HG03354 (cell line): ENCODE results near the gene CDC25B.
"Not testable (repeated sequence)": the region's sequence is repeated elsewhere in the genome, so short reads cannot be mapped to it uniquely, and the experiment has no call there.

Experiments
- ATAC-seq: cut with Tn5 transposase; IDR thresholded peaks from one replicate; pipeline ENCODE4 v1.9.1; 2021; ENCODE audit warnings: mild to moderate bottlenecking; ENCODE audit not compliant: unreplicated experiment, poor library complexity, severe bottlenecking

Gene CDC25B

GRCh38 chr20:3784216-3784853 is 11.8 kb upstream of the CDC25B start:
- no peak for ATAC-seq

GRCh38 chr20:3784863-3785239 is 11.3 kb upstream of the CDC25B start:
- ATAC-seq: no peak

DNA sequence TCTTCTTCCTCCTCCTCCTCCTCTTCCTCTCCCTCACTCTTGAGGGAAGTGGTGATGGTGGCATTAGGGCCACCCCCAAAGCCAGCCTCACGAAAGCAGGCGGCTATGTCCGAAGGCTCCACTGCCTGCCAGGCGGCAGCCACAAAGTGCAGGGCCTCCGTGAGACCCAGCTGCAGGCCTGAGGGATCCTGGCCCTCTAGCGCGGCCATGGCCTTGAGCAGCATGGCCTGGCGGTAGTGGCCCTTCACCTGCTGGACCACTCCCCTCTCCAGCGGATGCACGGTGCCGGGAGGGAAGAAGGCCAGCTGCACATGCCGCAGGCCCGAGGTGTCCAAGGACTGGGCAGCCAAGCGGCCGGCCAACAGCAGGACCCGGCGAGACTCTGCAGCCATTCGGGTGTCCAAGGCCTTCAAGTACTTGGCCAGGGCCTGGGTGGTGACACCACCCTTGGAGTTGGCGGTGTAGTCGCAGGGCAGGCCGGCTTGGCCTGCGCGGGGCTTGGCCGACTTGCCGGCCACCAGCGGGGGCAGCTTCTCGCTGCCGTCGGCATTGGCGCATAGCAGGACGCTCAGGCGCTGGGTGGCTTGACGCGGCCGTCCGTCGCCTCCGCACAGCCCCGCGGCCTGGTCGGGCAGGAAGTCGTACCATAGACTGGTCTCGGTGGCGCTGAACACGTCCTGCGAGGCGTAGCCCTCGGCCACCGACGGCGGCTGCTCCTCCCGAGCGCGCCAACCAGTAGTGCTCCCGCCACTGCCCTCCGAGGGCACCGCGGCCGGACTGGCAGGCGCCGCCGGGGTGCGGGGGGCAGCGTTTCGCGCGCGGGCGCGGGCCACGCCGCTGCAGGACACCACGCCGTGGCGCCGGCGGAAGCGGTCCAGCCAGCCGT is 10.6 kb upstream of the CDC25B start:
- no peak for ATAC-seq

- peak; percentile 43 for ATAC-seq
Measured at GRCh38 chr20:3786126-3786484, 10.0 kb upstream of the CDC25B start.

DNA sequence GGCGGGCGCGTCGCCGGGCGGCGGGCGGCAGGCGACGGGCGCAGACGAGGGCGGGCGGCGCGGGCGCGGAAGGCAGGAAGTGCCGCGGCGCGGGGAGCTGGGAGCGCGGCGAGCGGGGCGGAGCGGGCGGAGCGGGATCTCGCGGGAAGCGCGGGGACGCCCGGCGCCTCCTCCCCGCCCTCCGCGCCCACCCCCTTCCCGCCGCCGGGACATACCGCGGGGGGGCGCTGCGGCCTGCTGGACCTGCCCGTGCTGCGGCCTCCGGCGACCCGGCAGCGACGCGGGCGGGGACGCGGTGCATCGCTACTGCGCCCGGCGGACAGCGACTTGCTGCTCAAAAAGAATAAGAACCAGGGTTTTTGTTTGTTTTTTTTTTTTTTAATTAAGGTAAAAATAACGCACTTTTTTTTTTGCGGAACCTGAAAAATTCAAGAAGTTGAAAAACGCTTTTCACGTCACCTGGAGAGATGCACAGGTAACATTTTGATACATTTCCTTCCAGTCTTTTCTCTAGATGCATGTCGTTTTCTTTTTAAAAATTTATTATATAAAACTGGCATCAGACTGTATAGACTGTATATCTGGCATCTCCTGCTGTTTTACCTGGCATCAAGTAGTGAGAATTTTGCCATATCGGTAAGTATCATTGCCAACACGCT is 9.3 kb upstream of the CDC25B start, which contains the start of gene CENPB:
Gene CENPB (minus strand): TSS at position 76 of the 659 bp plus-strand sequence. CDS start 257 bp downstream, outside the sequence.
- ATAC-seq: peak; percentile 82

GRCh38 chr20:3787324-3788014 is 8.6 kb upstream of the CDC25B start:
- ATAC-seq: no peak

DNA sequence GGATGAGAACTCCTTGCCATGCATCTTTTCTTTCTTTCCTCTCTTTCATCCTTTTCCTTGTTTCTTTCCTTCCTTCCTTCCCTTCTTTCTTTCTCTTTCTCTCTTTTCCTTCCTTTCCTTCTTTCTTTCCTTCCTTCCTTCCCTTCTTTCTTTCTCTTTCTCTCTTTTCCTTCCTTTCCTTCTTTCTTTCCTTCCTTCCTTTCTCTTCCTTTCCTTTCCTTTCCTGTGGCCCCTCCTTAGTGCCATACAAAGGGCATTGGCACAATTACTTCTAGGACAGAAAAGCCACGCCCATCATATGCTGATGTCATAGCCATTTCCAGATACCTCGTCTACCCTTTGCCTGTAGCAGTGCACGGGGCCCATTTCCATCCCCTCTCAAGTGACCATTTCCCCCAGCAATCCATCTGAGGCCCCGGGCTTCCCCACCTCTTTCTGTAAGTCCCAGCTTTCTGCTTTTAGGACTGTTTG is 7.4 kb upstream of the CDC25B start:
- ATAC-seq: no peak

- ATAC-seq: not testable (repeated sequence)
Measured at GRCh38 chr20:3789201-3789600, 6.9 kb upstream of the CDC25B start.

DNA sequence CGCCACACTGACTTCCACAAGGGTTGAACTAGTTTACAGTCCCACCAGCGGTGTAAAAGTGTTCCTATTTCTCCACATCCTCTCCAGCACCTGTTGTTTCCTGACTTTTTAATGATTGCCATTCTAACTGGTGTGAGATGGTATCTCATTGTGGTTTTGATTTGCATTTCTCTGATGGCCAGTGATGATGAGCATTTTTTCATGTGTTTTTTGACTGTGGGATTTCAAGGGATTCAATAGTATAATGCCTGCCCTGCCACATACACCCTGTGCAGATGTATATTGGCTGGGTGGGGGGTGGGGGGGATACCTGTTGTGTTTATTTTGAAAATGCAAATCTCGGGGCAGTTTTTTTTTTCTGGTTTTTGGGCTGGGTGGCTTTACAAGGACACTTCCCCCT is 1.9 kb upstream of the CDC25B start:
- not testable (repeated sequence) for ATAC-seq

DNA sequence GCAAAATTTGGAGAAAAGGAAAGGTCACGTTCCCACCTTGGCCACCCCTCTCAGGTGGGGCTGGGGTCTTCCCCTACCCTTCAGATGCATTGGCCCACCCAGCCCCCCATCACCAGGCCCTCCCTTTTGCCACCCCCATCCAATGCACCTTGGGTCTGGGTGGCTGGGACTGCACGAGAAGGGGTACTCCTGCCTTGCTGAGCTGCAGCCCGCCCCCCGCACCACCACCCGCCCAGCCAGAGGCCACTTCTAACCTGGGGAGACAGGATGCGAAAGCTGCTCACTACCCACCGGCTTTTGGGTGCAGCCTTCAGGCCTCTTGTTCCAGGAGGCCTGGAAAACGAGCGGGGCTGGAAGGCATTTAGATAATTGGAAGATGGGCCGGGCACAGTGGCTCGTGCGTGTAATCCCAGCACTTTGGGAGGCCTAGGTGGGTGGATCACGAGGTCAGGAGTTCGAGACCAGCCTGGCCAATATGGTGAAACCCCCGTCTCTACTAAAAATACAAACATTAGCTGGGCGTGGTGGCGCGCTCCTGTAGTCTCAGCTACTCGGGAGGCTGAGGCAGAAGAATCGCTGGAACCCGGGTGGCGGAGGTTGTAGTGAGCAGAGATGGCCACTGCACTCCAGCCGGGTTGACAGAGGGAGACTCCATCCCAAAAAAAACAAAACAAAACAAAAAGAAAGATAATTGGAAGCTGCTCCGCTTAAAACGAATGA is 1.2 kb upstream of the CDC25B start:
- no peak for ATAC-seq

- ATAC-seq: peak; percentile 11
Measured at GRCh38 chr20:3796477-3797225, 541 bp downstream of the CDC25B start.

- ATAC-seq: no peak
Measured at GRCh38 chr20:3797226-3797545, 1.1 kb downstream of the CDC25B start.

- no peak for ATAC-seq
Measured at GRCh38 chr20:3797592-3798372, 1.7 kb downstream of the CDC25B start.

- ATAC-seq: no peak
Measured at GRCh38 chr20:3798373-3798768, 2.3 kb downstream of the CDC25B start.

GRCh38 chr20:3798908-3799248 is 2.8 kb downstream of the CDC25B start:
- ATAC-seq: no peak

GRCh38 chr20:3800256-3800877 is 4.3 kb downstream of the CDC25B start:
- ATAC-seq: no peak

- no peak for ATAC-seq
Measured at GRCh38 chr20:3800878-3801260, 4.8 kb downstream of the CDC25B start.

DNA sequence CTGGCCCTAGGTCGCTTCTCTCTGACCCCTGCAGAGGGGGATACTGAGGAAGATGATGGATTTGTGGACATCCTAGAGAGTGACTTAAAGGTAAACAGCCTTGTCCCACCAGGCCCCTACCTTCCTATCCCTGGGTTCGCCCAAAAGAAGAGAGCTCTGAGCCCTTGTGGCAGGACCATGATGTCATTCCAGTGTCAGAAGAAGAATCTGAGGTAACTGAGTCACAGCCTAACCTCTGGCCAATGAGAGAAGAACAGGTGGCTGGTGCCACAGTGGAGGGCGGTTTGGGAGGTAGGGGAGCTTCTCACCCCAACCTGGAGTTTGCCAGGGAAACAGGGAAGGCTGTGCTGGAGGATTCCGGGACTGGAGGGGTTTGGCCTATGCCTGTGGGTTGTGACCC is 5.2 kb downstream of the CDC25B start:
- no peak for ATAC-seq
